IPS-NIHi7 (cell line): ENCODE data around the gene PACS1.
A peak's percentile ranks its signal among the peaks of the same experiment; 100 is the strongest.

Experiments
- DNase-seq: peaks from one replicate; pipeline ENCODE4 v3.0.0; 2012; ENCODE audit warnings: mixed read lengths; ENCODE audit errors: extremely low spot score

PACS1 gene

GRCh38 chr11:66288671-66289547 lies 218.8 kb downstream of the PACS1 start, which contains the start of gene YIF1A:
TSS of gene YIF1A (minus strand) at chr11:66289143. CDS start at chr11:66288985, 158 bp downstream.
- DNase-seq = peak; percentile 100

GRCh38 chr11:66289548-66290329 lies 219.7 kb downstream of the PACS1 start:
- peak; percentile 91 for DNase-seq

DNA sequence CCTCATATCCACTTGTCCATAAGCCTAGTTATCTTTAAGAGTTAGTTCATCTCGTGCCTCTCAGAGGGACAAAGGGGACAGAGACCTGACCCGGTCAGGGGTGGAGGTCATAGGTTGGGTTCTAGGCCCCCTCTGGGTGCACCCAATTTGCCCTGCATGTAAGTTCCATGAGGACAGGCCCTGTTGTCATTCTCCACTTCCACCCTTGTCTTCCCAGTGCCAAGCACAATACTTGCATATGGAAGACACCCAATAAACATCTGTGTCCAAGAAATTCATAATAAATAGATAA lies 220.2 kb downstream of the PACS1 start:
- no peak for DNase-seq

GRCh38 chr11:66291303-66291705 lies 221.2 kb downstream of the PACS1 start:
- DNase-seq = no peak

DNA sequence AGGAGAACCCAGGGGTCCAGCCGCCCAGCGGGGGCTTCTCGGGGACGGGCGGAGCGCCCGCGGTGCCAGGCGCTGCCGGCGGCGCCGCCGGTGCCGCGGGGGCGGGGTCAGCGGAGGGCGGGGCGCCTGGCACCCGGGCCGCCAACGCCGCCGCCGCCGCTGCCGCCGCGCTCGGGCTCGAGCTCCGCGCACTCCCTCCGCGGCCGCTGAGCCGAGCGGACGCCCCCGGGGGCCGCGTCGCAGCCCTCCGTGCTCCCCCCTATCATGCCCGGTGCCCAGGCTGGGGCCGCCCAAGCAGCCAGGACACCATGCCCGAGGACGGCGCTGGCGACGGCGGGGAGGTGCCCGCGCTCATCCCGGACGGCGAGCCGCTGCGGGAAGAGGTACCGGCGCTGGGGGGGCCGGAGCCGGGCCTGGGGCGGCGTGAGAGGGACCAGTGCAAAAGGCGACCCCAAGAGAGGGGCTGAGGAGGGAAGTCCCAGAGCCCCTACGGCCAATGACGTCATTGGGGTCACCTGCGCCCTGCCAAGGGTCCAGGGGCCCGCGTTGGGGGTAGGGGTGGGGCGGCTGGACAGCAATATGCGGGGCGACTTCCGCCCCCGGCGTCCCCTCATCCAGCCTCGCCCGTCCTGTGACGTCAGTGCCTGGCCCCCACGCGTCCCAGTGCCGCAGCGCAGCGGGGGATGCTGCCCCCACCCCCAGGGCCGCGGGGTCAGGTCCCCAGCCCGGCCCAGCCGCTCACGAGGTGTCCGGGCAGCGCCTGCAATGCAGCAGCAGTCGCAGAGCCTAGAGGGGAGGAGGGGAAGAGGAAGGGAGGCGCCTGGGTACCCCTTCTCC lies 221.9 kb downstream of the PACS1 start, which contains the start of gene TMEM151A:
TMEM151A (plus strand) TSS at position 189 of the 837 bp plus-strand sequence; CDS start at position 309, 120 bp downstream.
- DNase-seq = no peak

- no peak for DNase-seq
Observed at GRCh38 chr11:66292543-66293332, 222.7 kb downstream of the PACS1 start.

DNA sequence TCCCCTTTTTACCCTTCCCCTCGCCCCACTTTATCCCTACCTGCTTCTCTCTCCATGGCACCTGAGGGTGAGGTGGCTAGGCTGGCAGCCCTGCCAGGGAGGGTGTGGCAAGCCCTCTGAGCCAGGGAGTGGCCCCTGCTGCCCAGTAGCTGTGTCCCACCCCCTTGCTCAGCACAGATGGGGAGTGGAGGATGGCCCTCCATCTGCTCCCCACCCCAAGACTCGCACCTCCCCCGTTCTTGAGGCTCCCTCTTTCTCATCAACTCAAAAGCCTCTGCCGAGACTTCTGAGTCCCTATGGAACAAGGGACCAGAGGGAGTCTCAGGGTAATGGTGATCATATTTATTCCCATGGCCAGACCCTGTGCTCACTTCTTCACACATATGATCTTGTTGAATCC lies 223.3 kb downstream of the PACS1 start:
- DNase-seq = no peak

- DNase-seq = no peak
Observed at GRCh38 chr11:66293777-66294625, 223.9 kb downstream of the PACS1 start.
